GM12872 (cell line): ENCODE data around the gene PLPP4.

Experiments used
- CTCF ChIP-seq: IDR thresholded peaks from 3 replicates; pipeline ENCODE4 v1.5.1; 2011; ENCODE audit warnings: low read depth, mild to moderate bottlenecking, low read length, moderate library complexity; ENCODE audit not compliant: insufficient read depth

Gene PLPP4

GRCh38 chr10:120486671-120487205, 29.7 kb downstream of the PLPP4 start:
- TF ChIP-seq CTCF: no peak

GRCh38 chr10:120490288-120490687, 33.3 kb downstream of the PLPP4 start:
- no peak for TF ChIP-seq CTCF

- TF ChIP-seq CTCF: no peak
Measured at GRCh38 chr10:120492346-120492745, 35.3 kb downstream of the PLPP4 start.

GRCh38 chr10:120493411-120494312, 36.6 kb downstream of the PLPP4 start:
- TF ChIP-seq CTCF: no peak

GRCh38 chr10:120494313-120494710, 37.3 kb downstream of the PLPP4 start:
- no peak for TF ChIP-seq CTCF

GRCh38 chr10:120495226-120496009, 38.4 kb downstream of the PLPP4 start:
- no peak for TF ChIP-seq CTCF

- TF ChIP-seq CTCF: no peak
Measured at GRCh38 chr10:120499883-120500282, 42.9 kb downstream of the PLPP4 start.
